Uterus (tissue), 2 donors: ENCODE measurements around the gene USP26.

Source experiments
- CTCF ChIP-seq, 4 experiments: fragments of 200-600 bp in 2 of 4; fragments of 450-650 bp in 2 of 4; sonication (generic) in 2 of 4; IDR thresholded peaks; one replicate each; pipeline ENCODE4 v1.5.1; 2016 to 2019; ENCODE audit warnings: antibody characterized with exemption in 4 of 4, mild to moderate bottlenecking in 2 of 4, moderate library complexity in 1 of 4
- POLR2A ChIP-seq, 2 donors: fragments of 450-650 bp; IDR thresholded peaks; one replicate each; pipeline ENCODE4 v1.6.1; 2016; ENCODE audit warnings: antibody characterized with exemption in 2 of 2, mild to moderate bottlenecking in 1 of 2, moderate library complexity in 1 of 2

- TF ChIP-seq CTCF (IDR thresholded peaks at IDR 0.05) (no peak), POLR2A (IDR thresholded peaks at IDR 0.05) (no peak)
Measured at GRCh38 chrX:133081990-133082389, 14.9 kb downstream of the USP26 start.
